HEK293 (cell line): ENCODE measurements around the gene LYZL1.

Source experiments
- CTCF ChIA-PET: fragments of 350-600 bp; formaldehyde crosslinking; extraction: SDS; loops from one replicate; lab custom pipeline; 2021; ENCODE audit warnings: antibody characterized with exemption; lab: Yijun Ruan, JAX
- POLR2A ChIA-PET: fragments of 300-600 bp; formaldehyde crosslinking; extraction: SDS; loops from one replicate; lab custom pipeline; 2020; ENCODE audit warnings: antibody characterized with exemption, inconsistent platforms; lab: Yijun Ruan, JAX
- H3K27ac ChIP-seq: fragments of 200-500 bp; sonication (Bioruptor generic); 2 replicates; pipeline ENCODE4 v1.5.1; 2014; ENCODE audit warnings: low read depth, low read length, control low read depth, inconsistent platforms; ENCODE audit errors: extremely low read depth
- H3K36me3 ChIP-seq, 2 experiments: fragments of 200-500 bp in 1 of 2; sonication (Bioruptor generic) in 1 of 2; 1 replicate in 1 of 2; 2 replicates in 1 of 2; pipeline ENCODE4 v1.5.1; 2014 to 2017; ENCODE audit warnings: inconsistent platforms in 2 of 2, low read length in 2 of 2; ENCODE audit not compliant: control insufficient read depth in 2 of 2, insufficient read depth in 1 of 2
- H3K4me1 ChIP-seq: fragments of 200-500 bp; sonication (Bioruptor generic); 2 replicates; pipeline ENCODE4 v1.5.1; 2014; ENCODE audit warnings: mild to moderate bottlenecking, low read length, inconsistent platforms; ENCODE audit not compliant: control insufficient read depth, insufficient read depth
- H3K4me3 ChIP-seq: 2 replicates; pipeline ENCODE4 v1.5.1; 2011; ENCODE audit warnings: low read depth, mild to moderate bottlenecking, control low read depth, low read length, moderate library complexity
- H3K9me3 ChIP-seq: fragments of 200-500 bp; sonication (Bioruptor generic); 2 replicates; pipeline ENCODE4 v1.5.1; 2014; ENCODE audit warnings: low read depth, low read length, inconsistent platforms; ENCODE audit not compliant: control insufficient read depth, insufficient read depth
- FEZF1 ChIP-seq: fragments of 450-650 bp; formaldehyde crosslinking; IDR thresholded peaks from 2 replicates; pipeline ENCODE4 v1.5.1; 2016; ENCODE audit warnings: missing biosample characterization, missing genetic modification characterization
- GLI4 ChIP-seq: fragments of 450-650 bp; formaldehyde crosslinking; IDR thresholded peaks from 2 replicates; pipeline ENCODE4 v1.5.1; 2016; ENCODE audit warnings: missing biosample characterization, missing genetic modification characterization
- HIC1 ChIP-seq: fragments of 450-650 bp; formaldehyde crosslinking; IDR thresholded peaks from 2 replicates; pipeline ENCODE4 v1.5.1; 2016; ENCODE audit warnings: missing biosample characterization, missing genetic modification characterization
- KLF1 ChIP-seq: fragments of 450-650 bp; formaldehyde crosslinking; IDR thresholded peaks from 2 replicates; pipeline ENCODE4 v1.5.1; 2016; ENCODE audit warnings: missing biosample characterization, missing genetic modification characterization
- KLF7 ChIP-seq: fragments of 450-650 bp; formaldehyde crosslinking; IDR thresholded peaks from 2 replicates; pipeline ENCODE4 v1.5.1; 2016; ENCODE audit warnings: missing biosample characterization, missing genetic modification characterization, borderline replicate concordance
- MEIS1 ChIP-seq: sonication (generic); formaldehyde crosslinking; IDR thresholded peaks from 2 replicates; pipeline ENCODE4 v1.8.1; 2022; ENCODE audit warnings: missing genetic modification reagents, mild to moderate bottlenecking, borderline replicate concordance
- MZF1 ChIP-seq: fragments of 450-650 bp; formaldehyde crosslinking; IDR thresholded peaks from 2 replicates; pipeline ENCODE4 v1.5.1; 2017; ENCODE audit warnings: missing biosample characterization, missing genetic modification characterization, borderline replicate concordance
- OSR2 ChIP-seq: fragments of 450-650 bp; formaldehyde crosslinking; IDR thresholded peaks from 2 replicates; pipeline ENCODE4 v1.5.1; 2016; ENCODE audit warnings: missing biosample characterization, missing genetic modification characterization
- OVOL3 ChIP-seq: fragments of 450-650 bp; formaldehyde crosslinking; IDR thresholded peaks from 2 replicates; pipeline ENCODE4 v1.5.1; 2016; ENCODE audit warnings: missing biosample characterization, missing genetic modification characterization
- WT1 ChIP-seq: fragments of 450-650 bp; formaldehyde crosslinking; IDR thresholded peaks from 2 replicates; pipeline ENCODE4 v1.5.1; 2016; ENCODE audit warnings: missing biosample characterization, missing genetic modification characterization
- ZBTB17 ChIP-seq: fragments of 450-650 bp; formaldehyde crosslinking; IDR thresholded peaks from 2 replicates; pipeline ENCODE4 v1.5.1; 2016; ENCODE audit warnings: missing biosample characterization, missing genetic modification characterization
- ZBTB44 ChIP-seq: fragments of 450-650 bp; IDR thresholded peaks from 2 replicates; pipeline ENCODE4 v1.5.1; 2018; ENCODE audit warnings: missing biosample characterization, mild to moderate bottlenecking, missing genetic modification characterization
- ZBTB8A ChIP-seq: fragments of 450-650 bp; formaldehyde crosslinking; IDR thresholded peaks from 2 replicates; pipeline ENCODE4 v1.5.1; 2016; ENCODE audit warnings: missing biosample characterization, missing genetic modification characterization
- ZNF133 ChIP-seq: fragments of 450-650 bp; formaldehyde crosslinking; IDR thresholded peaks from 2 replicates; pipeline ENCODE4 v1.5.1; 2016; ENCODE audit warnings: missing biosample characterization, missing genetic modification characterization
- ZNF175 ChIP-seq: fragments of 450-650 bp; formaldehyde crosslinking; IDR thresholded peaks from 2 replicates; pipeline ENCODE4 v1.5.1; 2016; ENCODE audit warnings: missing biosample characterization, missing genetic modification characterization
- ZNF184 ChIP-seq: fragments of 450-650 bp; IDR thresholded peaks from 2 replicates; pipeline ENCODE4 v1.5.1; 2018; ENCODE audit warnings: missing biosample characterization, mild to moderate bottlenecking, missing genetic modification characterization
- ZNF202 ChIP-seq: fragments of 450-650 bp; formaldehyde crosslinking; IDR thresholded peaks from 2 replicates; pipeline ENCODE4 v1.5.1; 2016; ENCODE audit warnings: missing biosample characterization, missing genetic modification characterization, borderline replicate concordance
- ZNF341 ChIP-seq: fragments of 450-650 bp; formaldehyde crosslinking; IDR thresholded peaks from 2 replicates; pipeline ENCODE4; 2016; ENCODE audit warnings: low read depth, missing biosample characterization, missing genetic modification characterization
- ZNF362 ChIP-seq: fragments of 450-650 bp; formaldehyde crosslinking; IDR thresholded peaks from 2 replicates; pipeline ENCODE4 v1.5.1; 2016; ENCODE audit warnings: missing biosample characterization, missing genetic modification characterization
- ZNF366 ChIP-seq: fragments of 450-650 bp; formaldehyde crosslinking; conservative IDR thresholded peaks from 2 replicates; pipeline ENCODE4 v1.5.1; 2016; ENCODE audit warnings: missing biosample characterization, missing genetic modification characterization
- ZNF391 ChIP-seq: fragments of 450-650 bp; formaldehyde crosslinking; IDR thresholded peaks from 2 replicates; pipeline ENCODE4 v1.5.1; 2016; ENCODE audit warnings: low read depth, missing biosample characterization, missing genetic modification characterization, borderline replicate concordance
- ZNF558 ChIP-seq: fragments of 450-650 bp; formaldehyde crosslinking; IDR thresholded peaks from 2 replicates; pipeline ENCODE4 v1.5.1; 2016; ENCODE audit warnings: missing biosample characterization, missing genetic modification characterization
- ZNF596 ChIP-seq: fragments of 450-650 bp; IDR thresholded peaks from 2 replicates; pipeline ENCODE4 v1.5.0; 2018; ENCODE audit warnings: missing biosample characterization, mild to moderate bottlenecking, missing genetic modification characterization, moderate library complexity
- ZNF600 ChIP-seq: fragments of 450-650 bp; formaldehyde crosslinking; IDR thresholded peaks from 2 replicates; pipeline ENCODE4 v1.5.1; 2016; ENCODE audit warnings: missing biosample characterization, missing genetic modification characterization
- ZNF76 ChIP-seq: fragments of 450-650 bp; formaldehyde crosslinking; IDR thresholded peaks from 2 replicates; pipeline ENCODE4; 2016; ENCODE audit warnings: low read depth, missing biosample characterization, missing genetic modification characterization, borderline replicate concordance
- ZNF785 ChIP-seq: fragments of 450-650 bp; formaldehyde crosslinking; IDR thresholded peaks from 2 replicates; pipeline ENCODE4 v1.5.1; 2016; ENCODE audit warnings: missing biosample characterization, missing genetic modification characterization
- ZNF843 ChIP-seq: fragments of 450-650 bp; formaldehyde crosslinking; IDR thresholded peaks from 2 replicates; pipeline ENCODE4 v1.5.1; 2016; ENCODE audit warnings: missing biosample characterization, missing genetic modification characterization
- ZSCAN23 ChIP-seq: fragments of 450-650 bp; formaldehyde crosslinking; IDR thresholded peaks from 2 replicates; pipeline ENCODE4 v1.5.1; 2016; ENCODE audit warnings: missing biosample characterization, missing genetic modification characterization
- ZSCAN5A ChIP-seq: fragments of 450-650 bp; formaldehyde crosslinking; IDR thresholded peaks from 2 replicates; pipeline ENCODE4 v1.5.1; 2016; ENCODE audit warnings: missing biosample characterization, missing genetic modification characterization
- ZXDB ChIP-seq: fragments of 450-650 bp; formaldehyde crosslinking; IDR thresholded peaks from 2 replicates; pipeline ENCODE4 v1.5.1; 2016; ENCODE audit warnings: missing biosample characterization, missing genetic modification characterization
- TF ChIP-seq, protein P1 (sequence below): fragments of 450-650 bp; formaldehyde crosslinking; IDR thresholded peaks from 2 replicates; pipeline ENCODE4 v1.5.1; 2016; ENCODE audit warnings: missing biosample characterization, missing genetic modification characterization

LYZL1 gene

GRCh38 chr10:29273478-29273877 lies 15.4 kb upstream of the LYZL1 start (continued):
- TF ChIP-seq ZNF362 (tag by site-specific recombination) (no peak), OVOL3 (tag by site-specific recombination) (0 out of 2 replicates have a peak, but pooled peaks have one; percentile 45), ZNF785 (tag by site-specific recombination) (no peak), ZBTB17 (tag by site-specific recombination) (peak; percentile 74), ZNF76 (tag by site-specific recombination) (no peak), ZNF600 (tag by site-specific recombination) (peak; percentile 97), ZNF184 (no peak), GLI4 (tag by site-specific recombination) (no peak), ZSCAN23 (tag by site-specific recombination) (no peak), ZNF133 (peak; percentile 45; the same call in 1 of the 2 replicates), ZSCAN5A (no peak), ZNF202 (tag by site-specific recombination) (no peak), ZNF366 (tag by site-specific recombination) (0 out of 2 replicates have a peak, but pooled peaks have one; percentile 17), MEIS1 (CRISPR knock-in tag) (no peak), ZNF558 (tag by site-specific recombination) (no peak), ZBTB44 (tag by site-specific recombination) (no peak), ZXDB (0 out of 2 replicates have a peak, but pooled peaks have one; percentile 24), ZNF175 (tag by site-specific recombination) (no peak), OSR2 (0 out of 2 replicates have a peak, but pooled peaks have one; percentile 16), FEZF1 (tag by site-specific recombination) (no peak)
- TF ChIP-seq, protein P1, sequence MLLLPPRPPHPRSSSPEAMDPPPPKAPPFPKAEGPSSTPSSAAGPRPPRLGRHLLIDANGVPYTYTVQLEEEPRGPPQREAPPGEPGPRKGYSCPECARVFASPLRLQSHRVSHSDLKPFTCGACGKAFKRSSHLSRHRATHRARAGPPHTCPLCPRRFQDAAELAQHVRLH (tag by site-specific recombination) = no peak

DNA sequence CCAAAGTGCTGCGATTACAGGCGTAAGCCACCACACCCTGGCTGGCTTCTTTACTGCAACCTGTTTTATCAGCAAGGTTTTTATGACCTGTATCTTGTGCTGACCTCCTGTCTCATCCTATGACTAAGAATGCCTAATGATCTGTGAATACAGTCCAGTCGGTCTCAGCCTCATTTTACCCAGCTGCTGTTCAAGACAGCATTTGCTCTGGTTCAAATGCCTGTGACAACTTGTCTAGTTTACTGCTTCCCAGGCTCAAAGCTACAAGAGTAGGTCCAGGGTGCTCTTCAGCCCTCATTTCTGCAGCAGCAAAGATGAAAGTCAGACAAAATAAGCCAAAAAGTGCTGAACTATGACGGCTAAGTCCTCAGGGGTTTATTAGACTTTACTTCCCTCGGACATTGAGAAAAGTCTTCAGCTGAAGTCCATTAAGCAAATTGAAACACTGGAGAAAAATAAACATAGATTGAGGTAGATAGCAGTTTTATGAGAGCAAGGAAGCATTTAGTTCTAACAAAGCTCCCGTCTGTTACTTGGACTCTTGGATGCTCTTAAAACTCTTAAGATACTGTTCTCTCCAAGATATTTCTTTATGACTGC lies 12.5 kb upstream of the LYZL1 start:
- no peaks in the 10 kb centered on the region for H3K36me3 ChIP-seq
- no peaks in the 10 kb centered on the region for H3K9me3 ChIP-seq
- H3K4me1 ChIP-seq = peaks cover 20% of the 10 kb centered on the region
- H3K4me3 ChIP-seq = no peak overlapping the region
- ChIA-PET POLR2A (interaction anchor here (0.9 kb wide), 1 partner anchor 23 kb away, joined by 4 read pairs; no protein-coding TSS in a partner anchor), CTCF (interaction anchor here (0.6 to 1.5 kb wide), 3 partner anchors 28 to 612 kb away, joined by 3 to 4 read pairs (median 3); no protein-coding TSS in a partner anchor)
- H3K27ac ChIP-seq = peak overlapping the region; percentile 87
- TF ChIP-seq ZNF391 (tag by site-specific recombination) (no peak), ZBTB8A (peak; percentile 50; the same call in 1 of the 2 replicates), ZNF596 (peak; percentile 77), HIC1 (tag by site-specific recombination) (0 out of 2 replicates have a peak, but pooled peaks have one; percentile 17), MZF1 (tag by site-specific recombination) (peak; percentile 61; the same call in 1 of the 2 replicates), KLF7 (tag by site-specific recombination) (0 out of 2 replicates have a peak, but pooled peaks have one; percentile 21), ZNF341 (peak; percentile 44; the same call in 1 of the 2 replicates), ZNF843 (tag by site-specific recombination) (peak; percentile 94), KLF1 (tag by site-specific recombination) (peak; percentile 26; the same call in 1 of the 2 replicates), WT1 (peak; percentile 87)
